GM20000 (cell line): ENCODE results near the gene TFAP2E.

Source experiments
- DNase-seq: peaks from one replicate; pipeline ENCODE4 v3.0.0; 2012; ENCODE audit warnings: low spot score
- TF ChIP-seq, protein P1 (sequence below): IDR thresholded peaks from 2 replicates; pipeline ENCODE4 v1.5.1; 2012; ENCODE audit warnings: mild to moderate bottlenecking, control low read depth; ENCODE audit errors: extremely low read depth, missing control alignments

Gene TFAP2E

DNA sequence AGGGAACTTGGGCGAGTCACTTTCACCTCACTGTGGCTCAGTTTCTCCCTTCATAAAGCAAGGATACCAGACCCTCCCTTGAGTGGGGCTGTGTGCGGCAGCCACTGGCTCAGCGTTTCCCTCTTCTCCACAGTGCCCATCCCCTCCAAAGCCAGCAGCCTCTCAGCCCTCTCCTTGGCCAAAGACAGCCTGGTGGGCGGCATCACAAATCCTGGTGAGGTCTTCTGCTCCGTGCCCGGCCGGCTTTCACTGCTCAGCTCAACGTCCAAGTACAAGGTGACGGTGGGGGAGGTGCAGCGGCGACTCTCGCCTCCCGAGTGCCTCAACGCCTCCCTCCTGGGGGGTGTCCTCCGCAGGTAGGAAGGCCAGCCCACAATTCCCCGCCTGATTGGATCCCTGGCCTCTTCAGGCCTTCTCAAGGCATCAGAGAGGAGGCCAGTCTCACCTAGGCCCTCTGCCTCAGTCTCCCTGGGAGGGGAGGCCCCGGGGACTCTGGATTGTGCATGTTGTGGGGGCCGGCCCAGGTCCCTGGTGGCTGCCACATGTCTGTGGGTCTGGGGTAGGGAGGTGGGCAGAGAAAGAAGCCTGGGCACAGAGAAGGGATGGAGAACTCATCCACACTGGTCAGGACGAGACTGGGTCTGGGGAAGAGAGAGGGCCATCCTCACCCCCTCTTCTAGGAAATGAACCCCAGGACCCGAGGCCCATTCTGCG lies 15.2 kb downstream of the TFAP2E start:
- TF ChIP-seq, protein P1, sequence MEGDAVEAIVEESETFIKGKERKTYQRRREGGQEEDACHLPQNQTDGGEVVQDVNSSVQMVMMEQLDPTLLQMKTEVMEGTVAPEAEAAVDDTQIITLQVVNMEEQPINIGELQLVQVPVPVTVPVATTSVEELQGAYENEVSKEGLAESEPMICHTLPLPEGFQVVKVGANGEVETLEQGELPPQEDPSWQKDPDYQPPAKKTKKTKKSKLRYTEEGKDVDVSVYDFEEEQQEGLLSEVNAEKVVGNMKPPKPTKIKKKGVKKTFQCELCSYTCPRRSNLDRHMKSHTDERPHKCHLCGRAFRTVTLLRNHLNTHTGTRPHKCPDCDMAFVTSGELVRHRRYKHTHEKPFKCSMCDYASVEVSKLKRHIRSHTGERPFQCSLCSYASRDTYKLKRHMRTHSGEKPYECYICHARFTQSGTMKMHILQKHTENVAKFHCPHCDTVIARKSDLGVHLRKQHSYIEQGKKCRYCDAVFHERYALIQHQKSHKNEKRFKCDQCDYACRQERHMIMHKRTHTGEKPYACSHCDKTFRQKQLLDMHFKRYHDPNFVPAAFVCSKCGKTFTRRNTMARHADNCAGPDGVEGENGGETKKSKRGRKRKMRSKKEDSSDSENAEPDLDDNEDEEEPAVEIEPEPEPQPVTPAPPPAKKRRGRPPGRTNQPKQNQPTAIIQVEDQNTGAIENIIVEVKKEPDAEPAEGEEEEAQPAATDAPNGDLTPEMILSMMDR: no peak

DNA sequence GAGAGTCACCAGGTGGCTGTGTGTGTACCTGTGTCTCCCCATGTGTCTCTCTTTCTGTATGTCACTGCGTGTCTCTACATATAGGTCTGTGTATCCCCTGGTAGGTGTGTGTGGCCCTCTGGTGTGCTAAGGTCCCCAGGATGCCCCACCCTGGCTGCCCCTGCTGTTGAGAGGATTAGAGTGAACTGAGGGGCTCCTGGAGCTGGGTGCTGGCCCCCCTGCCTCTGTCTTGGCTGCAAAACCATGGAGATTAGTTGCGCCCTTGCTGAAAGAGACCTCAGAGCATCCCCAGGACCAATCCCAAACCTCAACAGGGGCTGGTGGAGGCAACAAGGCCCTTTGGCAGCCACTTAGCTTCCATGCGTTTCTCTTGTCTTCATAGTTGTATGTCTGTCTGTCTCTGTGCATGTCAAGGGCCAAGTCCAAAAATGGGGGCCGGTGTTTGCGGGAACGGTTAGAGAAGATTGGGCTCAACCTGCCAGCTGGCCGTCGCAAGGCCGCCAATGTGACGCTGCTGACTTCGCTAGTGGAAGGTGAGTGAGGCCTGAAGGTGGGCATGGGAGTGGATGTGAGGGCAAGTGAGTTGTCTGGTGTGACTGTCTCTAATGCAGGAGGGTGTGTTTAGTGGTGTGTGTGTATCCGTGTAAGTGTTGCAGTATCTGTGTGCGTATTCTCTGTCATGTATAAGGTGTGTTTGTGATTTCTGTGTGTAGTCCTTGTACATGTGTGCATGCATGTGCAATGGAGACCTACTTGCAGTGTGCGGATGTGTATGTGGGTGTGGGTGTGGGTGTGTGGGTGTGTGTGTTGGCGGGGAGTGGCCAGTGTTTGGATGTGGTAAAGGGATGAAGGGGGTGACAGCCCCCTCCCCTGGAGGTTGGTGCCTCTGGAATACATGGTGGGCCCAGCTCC lies 16.7 kb downstream of the TFAP2E start:
- no peak for DNase-seq

More for the DNA sequence above, 15.2 kb downstream of the TFAP2E start:
- DNase-seq: no peak

DNA sequence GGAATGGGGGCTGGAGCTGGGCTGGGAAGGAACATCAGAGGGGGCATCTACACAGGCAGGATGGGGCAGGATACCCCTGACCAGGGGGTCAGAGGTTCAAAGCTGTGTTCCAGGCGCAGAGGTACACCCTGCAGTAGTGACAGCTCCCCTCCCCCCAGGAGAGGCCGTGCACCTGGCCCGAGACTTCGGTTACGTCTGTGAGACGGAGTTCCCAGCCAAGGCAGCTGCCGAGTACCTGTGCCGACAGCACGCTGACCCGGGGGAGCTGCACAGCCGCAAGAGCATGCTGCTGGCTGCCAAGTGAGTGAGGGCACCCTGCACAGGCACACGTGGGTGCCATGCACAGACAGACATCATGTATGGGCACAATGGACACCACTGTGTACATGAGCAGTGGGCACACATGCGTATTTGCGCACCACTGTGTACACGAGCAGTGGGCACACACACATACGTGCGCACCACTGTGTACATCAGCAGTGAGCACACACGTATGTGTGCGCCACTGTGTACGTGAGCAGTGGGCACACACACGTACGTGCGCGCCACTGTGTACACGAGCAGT lies 17.4 kb downstream of the TFAP2E start:
- DNase-seq: no peak
- TF ChIP-seq, protein P1: no peak

More for the DNA sequence above, 16.7 kb downstream of the TFAP2E start:
- TF ChIP-seq, protein P1: no peak

DNA sequence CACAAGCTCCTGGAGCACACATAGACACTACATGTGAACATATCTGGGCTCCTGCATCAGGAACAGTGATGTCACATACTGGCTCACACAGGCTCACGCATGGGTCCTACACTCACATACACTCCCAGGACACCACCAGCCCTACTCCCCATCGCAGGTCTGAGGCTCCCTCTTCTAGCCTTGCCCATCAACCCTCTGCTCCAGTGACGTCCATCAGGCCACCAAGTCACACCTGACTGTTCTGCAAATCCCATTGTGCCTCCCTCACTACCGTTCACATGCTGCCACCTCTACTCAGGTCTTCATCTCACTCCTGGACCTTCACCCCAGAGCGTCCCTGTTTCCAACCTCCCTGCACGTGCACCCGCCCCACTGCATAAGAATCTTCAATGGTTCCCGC lies 18.1 kb downstream of the TFAP2E start:
- DNase-seq: no peak
- TF ChIP-seq, protein P1: no peak

DNA sequence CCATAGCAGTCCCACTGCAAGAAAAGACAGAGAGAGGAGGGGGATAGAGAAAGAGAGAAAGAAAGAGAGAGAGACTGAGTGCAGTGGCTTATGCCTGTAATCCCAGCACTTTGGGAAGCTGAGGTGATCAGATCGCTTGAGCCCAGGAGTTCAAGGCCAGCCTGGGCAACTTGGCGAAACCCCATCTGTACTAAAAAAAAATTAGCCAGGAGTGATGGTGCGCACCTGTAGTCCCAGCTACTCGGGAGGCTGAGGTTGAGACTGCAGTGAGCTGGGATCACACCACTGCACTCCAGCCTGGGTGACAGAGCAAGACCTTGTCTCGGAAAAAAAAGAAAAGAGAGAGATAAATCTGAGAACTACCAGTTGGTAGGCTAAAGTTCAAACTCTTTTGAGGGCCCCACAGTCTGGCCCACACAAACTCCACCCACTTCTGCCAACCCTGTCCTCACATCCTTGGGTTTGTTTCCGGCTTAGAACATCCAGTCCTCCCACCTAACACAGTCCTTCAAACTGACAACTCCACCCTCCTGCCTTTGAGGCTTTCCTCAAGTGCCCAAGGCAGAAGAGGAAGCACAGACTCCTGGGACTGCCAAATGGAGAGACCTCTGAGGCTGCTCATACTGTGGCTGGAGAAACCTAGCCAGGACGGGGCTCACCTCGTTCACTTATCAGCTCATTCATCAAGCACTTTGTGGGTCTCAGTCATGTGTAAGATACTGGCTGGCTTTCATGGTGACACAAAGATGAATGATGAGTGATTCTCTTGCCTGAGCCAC lies 20.1 kb downstream of the TFAP2E start:
- DNase-seq: no peak
- TF ChIP-seq, protein P1: no peak

DNA sequence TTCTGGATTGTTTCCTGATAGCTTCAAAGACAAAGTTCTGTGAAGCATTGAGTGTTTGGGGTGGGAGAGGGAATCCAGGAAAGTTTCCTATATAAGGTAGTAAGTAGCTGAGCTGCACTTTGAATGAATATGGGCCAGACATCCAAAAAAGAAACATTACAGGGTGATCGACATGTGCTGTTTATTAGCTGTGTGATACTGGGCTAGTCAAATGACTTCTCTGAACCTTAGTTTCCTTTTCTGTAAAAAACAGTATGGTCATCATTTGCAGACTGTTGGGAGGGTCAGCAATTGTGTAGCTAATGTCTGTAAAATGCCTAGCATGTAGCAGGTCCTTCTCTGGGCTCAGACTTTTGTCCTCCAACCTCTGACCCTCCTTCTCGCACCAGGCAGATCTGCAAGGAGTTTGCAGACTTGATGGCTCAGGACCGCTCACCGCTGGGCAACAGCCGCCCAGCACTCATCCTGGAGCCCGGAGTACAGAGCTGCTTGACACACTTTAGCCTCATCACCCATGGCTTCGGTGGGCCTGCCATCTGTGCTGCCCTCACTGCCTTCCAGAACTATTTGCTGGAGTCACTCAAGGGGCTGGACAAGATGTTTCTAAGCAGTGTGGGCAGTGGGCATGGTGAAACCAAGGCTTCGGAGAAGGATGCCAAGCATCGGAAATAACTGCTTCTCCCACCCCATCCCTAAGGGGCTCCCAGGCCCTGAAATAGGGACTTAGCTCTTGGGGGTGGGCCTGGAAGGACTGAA lies 21.1 kb downstream of the TFAP2E start:
- no peak for DNase-seq
- TF ChIP-seq, protein P1: no peak
